ENCODE measurements around the gene KRT71. TPM values are rescaled to one million over a fixed set of nuclear protein-coding genes. Genes with fewer than 3 reads are reported as not detected.

KRT71 gene
- total RNA-seq, result not detected

DNA sequence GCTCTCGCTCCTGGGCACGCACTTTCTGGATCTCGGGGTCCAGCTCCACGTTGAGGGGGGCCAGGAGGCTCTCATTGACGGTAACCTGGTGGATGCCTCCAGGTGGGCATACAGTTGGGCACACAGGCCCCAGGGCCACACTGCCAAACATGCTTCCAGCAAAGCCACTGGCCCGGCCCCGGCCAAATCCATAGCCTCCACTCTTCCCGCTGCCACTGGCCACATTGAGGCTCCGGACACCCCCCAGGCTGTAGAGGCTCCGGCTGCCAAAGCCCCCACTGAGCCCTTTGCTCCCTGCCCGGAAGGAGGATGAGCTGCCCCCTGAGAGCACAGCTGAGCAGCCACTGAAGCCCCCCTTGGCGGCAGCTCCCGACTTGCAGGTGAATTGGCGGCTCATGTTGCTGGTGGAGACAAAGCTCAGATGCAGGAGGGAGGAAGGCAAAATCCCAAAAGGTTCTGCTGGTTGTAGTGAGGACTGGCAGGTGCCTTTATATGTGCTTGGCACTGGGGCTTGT lies at the start of gene KRT71:
TSS of gene KRT71 (minus strand) at position 465 of the 515 bp plus-strand sequence. CDS start at position 397, 68 bp downstream.
- ATAC-seq (no peak), DNase-seq (no peak)
- intact Hi-C loops (cut with micrococcal nuclease), result no loop called here
- CTCF ChIA-PET, result no interaction called here
- no peak within 1 kb of the TSS for H3K27ac Mint-ChIP-seq
- no peaks in the 10 kb centered on the region for H3K9me3 Mint-ChIP-seq
- POLR2A ChIA-PET, result no interaction called here
- H3K27me3 Mint-ChIP-seq, result peaks cover 3% of the 10 kb centered on the region
- TF ChIP-seq, protein P1, sequence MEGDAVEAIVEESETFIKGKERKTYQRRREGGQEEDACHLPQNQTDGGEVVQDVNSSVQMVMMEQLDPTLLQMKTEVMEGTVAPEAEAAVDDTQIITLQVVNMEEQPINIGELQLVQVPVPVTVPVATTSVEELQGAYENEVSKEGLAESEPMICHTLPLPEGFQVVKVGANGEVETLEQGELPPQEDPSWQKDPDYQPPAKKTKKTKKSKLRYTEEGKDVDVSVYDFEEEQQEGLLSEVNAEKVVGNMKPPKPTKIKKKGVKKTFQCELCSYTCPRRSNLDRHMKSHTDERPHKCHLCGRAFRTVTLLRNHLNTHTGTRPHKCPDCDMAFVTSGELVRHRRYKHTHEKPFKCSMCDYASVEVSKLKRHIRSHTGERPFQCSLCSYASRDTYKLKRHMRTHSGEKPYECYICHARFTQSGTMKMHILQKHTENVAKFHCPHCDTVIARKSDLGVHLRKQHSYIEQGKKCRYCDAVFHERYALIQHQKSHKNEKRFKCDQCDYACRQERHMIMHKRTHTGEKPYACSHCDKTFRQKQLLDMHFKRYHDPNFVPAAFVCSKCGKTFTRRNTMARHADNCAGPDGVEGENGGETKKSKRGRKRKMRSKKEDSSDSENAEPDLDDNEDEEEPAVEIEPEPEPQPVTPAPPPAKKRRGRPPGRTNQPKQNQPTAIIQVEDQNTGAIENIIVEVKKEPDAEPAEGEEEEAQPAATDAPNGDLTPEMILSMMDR (IDR thresholded peaks at IDR 0.05), result no peak
- H3K36me3 Mint-ChIP-seq (ENCODE audit: low read depth), result no peaks in the 10 kb centered on the region
- H3K4me1 Mint-ChIP-seq (ENCODE audit: low read depth), result peaks cover 2% of the 10 kb centered on the region
- H3K4me3 Mint-ChIP-seq, result no peak within 1 kb of the TSS

DNA sequence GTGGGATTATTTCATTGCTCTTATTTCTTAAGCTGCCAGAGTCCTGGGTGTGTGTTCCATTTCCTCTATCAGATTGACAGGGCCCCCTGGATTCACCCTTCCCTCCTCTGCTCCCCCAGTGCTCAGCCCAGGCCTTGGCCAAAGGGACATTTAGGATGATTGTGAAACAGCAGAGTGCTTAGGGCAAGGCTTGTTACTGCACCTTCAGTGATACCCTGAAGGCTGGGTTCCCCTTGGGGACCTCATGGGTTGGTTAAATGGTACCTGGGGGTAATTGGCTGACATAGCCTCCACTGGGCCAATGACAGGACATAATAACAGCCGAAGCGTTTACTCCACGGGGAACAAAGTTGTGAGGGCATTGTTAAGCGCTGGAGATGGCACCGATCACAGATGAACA lies 49.6 kb upstream of the KRT71 start:
- intact Hi-C loops (cut with micrococcal nuclease), result no loop called here
- POLR2A ChIA-PET, result no interaction called here
- ATAC-seq, result no peak
- Mint-ChIP-seq H3K4me1 (ENCODE audit: low read depth) (peaks cover 45% of the 10 kb centered on the region), H3K36me3 (ENCODE audit: low read depth) (no peaks in the 10 kb centered on the region), H3K27ac (no peak overlapping the region), H3K9me3 (no peaks in the 10 kb centered on the region), H3K27me3 (peaks cover 2% of the 10 kb centered on the region), H3K4me3 (no peak overlapping the region)
- no peak for DNase-seq
- TF ChIP-seq, protein P1 (IDR thresholded peaks at IDR 0.05), result no peak
- CTCF ChIA-PET, result interaction anchor here (0.9 kb wide), 1 partner anchor 277 kb away, joined by 4 read pairs; no protein-coding TSS in a partner anchor

DNA sequence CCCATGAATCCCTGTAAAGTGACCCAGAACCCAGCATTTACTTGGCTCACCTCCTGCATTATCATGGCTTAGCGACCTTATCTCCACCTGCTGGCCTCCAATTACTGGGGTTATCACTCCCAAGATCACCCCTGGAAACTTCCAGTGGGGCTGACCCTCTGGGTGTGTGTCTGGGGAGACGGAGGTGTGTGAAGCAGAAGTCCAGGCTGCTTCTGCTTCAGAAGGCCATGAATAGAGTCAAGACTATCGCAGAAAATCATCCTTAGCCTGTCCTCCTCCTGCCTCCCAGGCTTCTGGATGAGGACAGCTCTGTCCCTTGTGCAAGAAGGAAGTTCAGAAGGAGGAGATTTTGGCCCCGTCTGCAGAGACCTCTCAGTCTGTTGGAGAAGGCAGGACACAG lies 48.7 kb upstream of the KRT71 start:
- CTCF ChIA-PET, result interaction anchor here (0.9 kb wide), 1 partner anchor 278 kb away, joined by 4 read pairs; no protein-coding TSS in a partner anchor
- no peak overlapping the region for H3K4me3 Mint-ChIP-seq
- peaks cover 37% of the 10 kb centered on the region for H3K4me1 Mint-ChIP-seq (ENCODE audit: low read depth)
- no peak overlapping the region for H3K27ac Mint-ChIP-seq
- H3K9me3 Mint-ChIP-seq, result no peaks in the 10 kb centered on the region
- POLR2A ChIA-PET, result interaction anchor here (0.6 kb wide), 1 partner anchor 53 kb away, joined by 4 read pairs; no protein-coding TSS in a partner anchor
- peaks cover 2% of the 10 kb centered on the region for H3K27me3 Mint-ChIP-seq
- ATAC-seq (no peak), DNase-seq (no peak)
- TF ChIP-seq, protein P1 (IDR thresholded peaks at IDR 0.05), result no peak
- H3K36me3 Mint-ChIP-seq (ENCODE audit: low read depth), result no peaks in the 10 kb centered on the region
- intact Hi-C loops (cut with micrococcal nuclease), result no loop called here

DNA sequence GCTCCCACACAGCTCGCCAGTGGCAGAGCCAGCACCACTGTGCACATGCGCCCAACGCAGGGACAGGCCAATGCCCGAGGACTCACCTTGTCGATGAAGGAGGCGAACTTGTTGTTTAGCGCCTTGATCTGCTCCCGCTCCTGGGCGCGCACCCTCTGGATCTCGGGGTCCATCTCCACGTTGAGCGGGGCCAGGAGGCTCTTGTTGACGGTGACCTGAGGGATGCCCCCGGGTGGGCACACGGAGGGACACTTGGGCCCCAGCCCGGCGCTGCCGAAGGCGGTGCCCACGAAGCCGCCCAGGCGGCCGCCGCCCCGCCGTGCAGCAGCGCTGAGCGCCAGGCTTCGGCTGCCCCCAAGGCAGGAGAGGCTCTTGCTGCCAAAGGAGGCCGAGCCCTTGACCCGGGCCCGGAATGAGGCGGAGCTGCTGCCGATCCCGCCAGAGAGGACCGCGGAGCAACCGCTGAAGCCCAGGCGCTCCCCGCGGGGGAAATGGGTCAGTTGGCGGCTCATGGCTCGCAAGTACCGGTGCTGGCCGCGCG lies 48.1 kb upstream of the KRT71 start, which contains the start of gene KRT72:
TSS of gene KRT72 (minus strand) at position 523 of the 541 bp plus-strand sequence. CDS start at position 512, 11 bp downstream.
- H3K36me3 Mint-ChIP-seq (ENCODE audit: low read depth), result no peaks in the 10 kb centered on the region
- DNase-seq (no peak), ATAC-seq (no peak)
- peaks cover 36% of the 10 kb centered on the region for H3K4me1 Mint-ChIP-seq (ENCODE audit: low read depth)
- no peak within 1 kb of the TSS for H3K4me3 Mint-ChIP-seq
- H3K9me3 Mint-ChIP-seq, result no peaks in the 10 kb centered on the region
- intact Hi-C loops (cut with micrococcal nuclease), result no loop called here
- no peak within 1 kb of the TSS for H3K27ac Mint-ChIP-seq
- TF ChIP-seq, protein P1 (IDR thresholded peaks at IDR 0.05), result no peak
- POLR2A ChIA-PET, result interaction anchor here (0.6 kb wide), 1 partner anchor 54 kb away, joined by 4 read pairs; no protein-coding TSS in a partner anchor
- CTCF ChIA-PET, result no interaction called here
- peaks cover 2% of the 10 kb centered on the region for H3K27me3 Mint-ChIP-seq

DNA sequence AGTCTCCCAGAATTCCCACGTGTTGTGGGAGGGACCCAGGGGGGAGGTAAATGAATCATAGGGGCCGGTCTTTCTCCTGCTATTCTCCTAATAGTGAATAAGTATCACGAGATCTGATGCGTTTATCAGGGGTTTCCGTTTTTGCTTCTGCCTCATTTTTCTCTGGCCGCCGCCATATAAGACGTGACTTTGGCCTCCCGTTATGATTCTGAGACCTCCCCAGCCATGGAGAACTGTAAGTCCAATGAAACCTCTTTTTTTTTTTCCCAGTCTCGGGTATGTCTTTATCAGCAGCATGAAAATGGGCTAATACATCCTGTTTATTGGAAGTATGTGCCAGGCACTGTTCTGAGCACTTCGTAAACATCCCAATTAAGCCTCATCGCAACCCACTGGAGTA lies 47.5 kb upstream of the KRT71 start:
- POLR2A ChIA-PET, result no interaction called here
- H3K36me3 Mint-ChIP-seq (ENCODE audit: low read depth), result no peaks in the 10 kb centered on the region
- H3K4me3 Mint-ChIP-seq, result no peak overlapping the region
- CTCF ChIA-PET, result no interaction called here
- no peaks in the 10 kb centered on the region for H3K9me3 Mint-ChIP-seq
- H3K4me1 Mint-ChIP-seq (ENCODE audit: low read depth), result peaks cover 30% of the 10 kb centered on the region
- intact Hi-C loops (cut with micrococcal nuclease), result no loop called here
- ATAC-seq (no peak), DNase-seq (no peak)
- peaks cover 2% of the 10 kb centered on the region for H3K27me3 Mint-ChIP-seq
- TF ChIP-seq, protein P1 (IDR thresholded peaks at IDR 0.05), result no peak
- no peak overlapping the region for H3K27ac Mint-ChIP-seq

Measured in activated CD8-positive, alpha-beta T cell treated with anti-CD3 and anti-CD28 coated beads for 36 hours (primary cell).